Measurements from ENCODE around the gene IQGAP2.

IQGAP2 gene

DNA sequence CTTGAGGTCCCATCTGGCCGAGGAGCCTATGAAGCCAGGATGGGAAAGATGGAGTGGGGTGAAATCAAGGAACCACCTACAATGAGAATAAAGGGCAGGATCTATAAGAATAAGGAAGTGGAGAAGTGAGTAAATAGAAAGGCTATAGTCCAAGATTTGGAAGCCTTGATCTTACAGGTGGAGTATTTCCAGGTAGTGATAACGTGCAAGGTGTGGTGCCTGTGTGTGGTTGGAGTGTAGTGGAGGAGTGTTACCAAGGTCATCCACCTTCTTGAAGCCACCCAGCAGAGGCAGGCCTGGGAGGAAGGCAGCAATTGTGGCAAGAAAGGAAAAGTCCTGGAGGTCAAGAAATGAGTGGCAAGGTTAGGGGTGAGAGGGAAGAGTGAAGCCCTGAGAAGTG is 72.9 kb downstream of the IQGAP2 start:
- DNase-seq (ENCODE audit: low spot score) = no peak

- no peak for DNase-seq (ENCODE audit: low spot score)
Measured at GRCh38 chr5:76476474-76477038, 73.5 kb downstream of the IQGAP2 start.

DNA sequence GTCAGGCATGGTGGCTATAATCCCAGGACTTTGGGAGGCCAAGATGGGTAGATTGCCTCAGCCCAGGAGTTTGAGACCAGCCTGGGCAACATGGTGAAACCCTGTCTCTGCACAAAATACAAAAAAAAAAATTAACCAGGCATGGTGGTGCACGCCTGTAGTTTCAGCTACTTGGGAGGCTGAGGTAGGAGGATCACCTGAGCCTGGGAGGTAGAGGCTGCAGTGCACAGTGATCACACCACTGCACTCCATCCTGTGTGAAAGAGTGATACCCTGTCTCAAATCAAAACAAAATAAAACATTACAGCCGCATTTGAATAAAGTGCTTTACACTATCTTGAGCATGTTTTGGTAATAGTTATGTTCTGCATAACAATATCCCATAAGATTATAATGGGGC is 74.0 kb downstream of the IQGAP2 start:
- DNase-seq (ENCODE audit: low spot score) = no peak

DNA sequence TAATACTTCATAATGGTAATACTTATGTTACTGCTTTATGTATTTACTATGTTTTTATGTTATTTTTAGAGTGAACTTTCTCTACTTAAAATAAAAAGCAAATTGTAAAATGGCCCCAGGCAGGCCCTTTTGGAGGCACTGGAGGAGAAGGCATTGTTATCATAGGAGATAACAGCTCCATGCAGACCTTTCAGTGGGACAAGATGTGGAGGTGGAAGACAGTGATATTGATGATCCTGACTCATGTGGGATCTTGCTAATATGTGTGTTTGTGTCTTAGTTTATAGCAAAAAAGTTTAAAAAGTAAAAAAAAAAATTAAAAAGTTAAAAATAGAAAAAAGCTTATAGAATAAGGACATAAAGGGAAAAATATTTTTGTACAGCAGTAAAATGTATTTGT is 74.5 kb downstream of the IQGAP2 start:
- DNase-seq (ENCODE audit: low spot score) = no peak

DNA sequence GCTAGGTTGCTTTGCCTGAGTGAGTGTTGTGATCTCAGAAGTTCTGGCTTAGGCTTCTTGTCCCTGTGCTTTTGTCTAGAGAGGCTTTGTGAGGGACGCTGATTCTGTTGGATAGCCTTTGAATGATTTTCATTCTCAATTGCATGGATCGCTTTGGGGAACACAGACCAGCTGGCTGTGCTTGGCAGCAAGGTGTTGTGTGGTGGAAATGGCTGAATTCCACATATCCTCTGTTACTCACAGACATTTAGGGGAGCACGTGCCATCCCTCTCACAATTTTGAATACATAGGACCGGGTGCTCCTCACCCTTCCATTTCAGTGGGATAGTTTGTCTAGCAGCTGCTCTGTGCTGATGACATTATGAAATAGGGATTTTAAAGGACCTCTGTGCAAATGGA is 76.2 kb downstream of the IQGAP2 start:
- no peak for DNase-seq (ENCODE audit: low spot score)

GRCh38 chr5:76479973-76480667 is 77.0 kb downstream of the IQGAP2 start:
- no peak for DNase-seq (ENCODE audit: low spot score)

DNA sequence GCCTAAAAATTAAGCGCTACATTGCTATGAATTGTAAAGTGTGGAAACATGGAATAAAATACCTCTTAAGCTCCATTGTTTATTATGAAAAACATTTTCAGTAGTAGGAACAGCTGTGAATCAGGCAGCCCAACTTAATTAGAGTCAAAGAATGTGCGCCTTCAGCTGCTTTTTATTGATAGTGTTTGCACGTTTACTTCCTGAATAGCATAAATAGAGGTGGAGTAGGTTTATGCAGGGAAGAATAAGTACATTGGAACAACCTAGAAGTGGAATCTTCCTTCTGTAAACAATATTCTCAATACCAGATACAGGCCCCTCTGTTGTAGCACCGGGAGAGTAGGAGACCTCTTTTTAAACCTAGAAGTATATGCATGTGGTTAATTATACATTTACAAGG is 79.9 kb downstream of the IQGAP2 start:
- no peak for DNase-seq (ENCODE audit: low spot score)

DNA sequence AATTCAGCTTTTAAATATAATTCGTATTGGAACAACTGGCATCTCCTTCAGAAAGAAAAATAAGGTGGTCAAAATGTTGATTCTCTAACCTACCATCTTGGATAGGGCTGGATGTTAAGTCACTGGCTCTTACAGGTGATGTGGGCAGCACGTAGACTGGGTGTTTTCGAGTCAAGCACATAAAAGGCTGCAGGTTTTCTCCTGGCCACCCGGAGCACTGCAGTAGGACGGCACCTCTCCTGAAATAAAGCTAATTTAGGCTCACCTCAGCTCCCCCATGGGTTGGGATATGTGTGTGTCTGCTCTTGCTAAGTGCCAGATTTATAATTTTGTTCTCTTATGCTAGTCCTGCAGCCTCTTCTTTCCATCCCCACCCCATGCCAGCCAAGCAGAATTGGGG is 80.3 kb downstream of the IQGAP2 start:
- no peak for DNase-seq (ENCODE audit: low spot score)

GRCh38 chr5:76483881-76484280 is 80.8 kb downstream of the IQGAP2 start:
- no peak for DNase-seq (ENCODE audit: low spot score)

DNA sequence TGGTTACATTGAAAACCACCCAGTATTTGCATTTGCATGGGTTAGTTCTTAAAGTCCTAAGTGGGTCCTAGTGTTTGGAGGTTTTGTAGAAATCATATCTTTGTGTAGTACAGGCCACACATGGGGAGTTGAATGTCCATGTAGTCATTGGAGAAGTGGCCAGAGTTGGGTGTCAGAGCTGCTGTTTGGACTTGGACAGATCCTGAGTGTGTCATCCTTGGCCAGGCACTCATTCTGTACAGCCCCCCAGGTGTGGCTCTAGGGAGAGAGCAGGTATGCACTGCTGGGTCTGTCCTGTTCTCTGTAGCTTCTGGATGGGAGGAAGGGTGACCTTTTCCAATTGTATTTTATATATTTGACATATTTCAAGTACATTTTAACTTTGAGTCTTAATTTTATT is 82.4 kb downstream of the IQGAP2 start:
- DNase-seq (ENCODE audit: low spot score) = no peak

DNA sequence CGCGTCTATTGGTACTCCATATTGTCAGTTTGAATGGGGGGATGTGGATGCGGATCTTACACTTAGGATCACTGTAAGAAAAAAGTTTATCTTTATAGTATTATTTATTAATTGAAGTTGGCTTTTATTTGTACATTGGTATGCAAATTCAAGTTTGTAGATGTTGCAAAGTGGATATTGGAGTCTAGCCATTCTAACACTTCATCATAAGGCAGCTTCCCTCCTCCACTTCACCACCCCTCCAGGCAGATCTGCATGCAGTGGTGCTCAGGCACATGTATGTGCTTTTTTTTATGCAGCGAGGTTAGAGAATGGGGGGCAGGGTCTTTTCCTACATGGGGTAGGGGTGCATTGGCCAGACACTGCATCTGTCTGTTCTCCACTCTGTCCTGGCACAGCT is 84.3 kb downstream of the IQGAP2 start:
- DNase-seq (ENCODE audit: low spot score) = no peak

DNA sequence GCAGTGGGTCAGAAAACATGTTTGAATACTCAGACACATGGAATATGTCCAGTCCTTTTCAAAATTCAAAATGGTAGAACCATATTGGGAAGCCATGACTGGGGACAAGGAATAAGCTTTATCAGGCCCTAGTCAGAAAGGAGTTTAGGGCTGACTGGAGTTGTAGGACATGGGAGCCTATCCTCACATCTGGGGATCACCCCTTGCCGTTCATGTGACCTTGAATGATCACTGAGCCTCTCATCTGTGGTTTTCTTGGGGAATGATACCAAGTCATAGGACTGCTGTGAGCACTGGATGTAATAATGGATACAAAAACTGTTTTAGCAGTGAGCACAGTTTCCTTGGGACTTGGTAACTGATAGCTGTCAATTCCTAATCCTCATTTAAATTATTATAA is 84.7 kb downstream of the IQGAP2 start:
- no peak for DNase-seq (ENCODE audit: low spot score)

DNA sequence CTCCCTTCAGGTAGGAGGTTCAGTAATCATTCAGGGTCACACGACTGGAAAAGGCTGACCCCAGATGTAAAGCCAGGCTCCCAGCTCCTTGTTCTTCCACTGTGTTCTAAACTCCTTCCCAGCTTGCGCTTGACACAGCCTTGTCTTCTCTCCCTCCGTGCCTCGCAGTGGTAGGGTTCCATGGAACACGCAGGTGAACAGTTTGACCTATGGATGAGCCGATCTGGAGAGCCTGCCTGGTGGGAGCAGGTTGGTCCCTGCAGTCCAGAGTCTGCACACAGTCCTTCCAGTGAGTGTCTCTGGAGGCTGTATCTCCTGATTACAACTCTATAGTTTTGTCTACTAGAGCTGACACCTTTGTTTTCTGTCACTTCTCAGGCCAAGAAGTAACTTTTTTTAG is 85.9 kb downstream of the IQGAP2 start:
- DNase-seq (ENCODE audit: low spot score) = no peak

GRCh38 chr5:76489877-76490688 is 87.0 kb downstream of the IQGAP2 start:
- no peak for DNase-seq (ENCODE audit: low spot score)

- no peak for DNase-seq (ENCODE audit: low spot score)
Measured at GRCh38 chr5:76490960-76491359, 87.9 kb downstream of the IQGAP2 start.

DNA sequence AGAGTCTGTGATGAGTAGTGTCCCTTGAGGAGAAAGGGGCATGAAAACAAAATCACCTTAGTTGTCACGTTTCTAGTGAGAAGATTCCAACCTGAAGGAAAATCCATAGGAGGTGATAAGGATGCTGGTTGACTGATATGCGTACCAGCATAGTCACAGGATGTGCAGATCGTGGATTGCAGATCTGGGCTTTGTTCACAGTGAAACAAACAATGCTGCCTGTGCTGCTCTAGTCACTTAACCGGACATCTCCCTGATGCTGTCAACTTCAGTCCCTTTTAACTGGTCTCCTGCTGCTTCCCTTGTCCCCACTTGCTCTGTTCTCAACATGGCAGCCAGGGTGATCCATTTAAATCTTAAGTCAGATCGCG is 89.7 kb downstream of the IQGAP2 start:
- DNase-seq (ENCODE audit: low spot score) = no peak

DNA sequence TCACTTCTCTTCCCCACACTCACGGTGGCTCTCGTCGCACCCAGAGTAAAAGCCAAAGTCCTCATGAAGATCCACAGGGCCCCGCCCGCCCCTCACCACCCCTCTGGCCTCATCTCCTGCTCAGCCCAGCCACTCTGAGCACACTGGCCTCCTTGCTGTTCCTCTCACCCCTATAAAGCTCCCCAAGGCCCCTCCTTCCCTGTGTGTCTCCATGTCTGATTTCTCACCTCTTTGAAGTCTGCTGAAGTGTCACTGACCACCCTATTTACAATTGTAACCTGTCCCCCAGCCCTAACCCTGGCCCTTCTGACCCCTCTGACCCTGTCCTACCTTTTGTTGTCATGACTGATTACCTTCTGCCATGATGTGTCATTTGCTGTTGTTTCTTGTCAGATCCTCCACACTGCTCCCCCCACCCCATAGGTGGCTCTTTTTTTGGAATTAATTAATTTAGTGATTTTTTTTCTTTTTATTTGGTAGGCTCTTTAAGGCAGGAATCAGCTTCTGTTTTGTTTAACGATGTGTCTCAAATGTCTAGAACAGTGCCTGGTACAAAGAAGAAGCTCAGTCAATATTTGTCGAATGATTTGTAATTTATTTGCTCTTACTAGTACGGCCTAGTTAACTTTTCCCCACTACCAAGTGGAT is 90.2 kb downstream of the IQGAP2 start:
- no peak for DNase-seq (ENCODE audit: low spot score)

DNA sequence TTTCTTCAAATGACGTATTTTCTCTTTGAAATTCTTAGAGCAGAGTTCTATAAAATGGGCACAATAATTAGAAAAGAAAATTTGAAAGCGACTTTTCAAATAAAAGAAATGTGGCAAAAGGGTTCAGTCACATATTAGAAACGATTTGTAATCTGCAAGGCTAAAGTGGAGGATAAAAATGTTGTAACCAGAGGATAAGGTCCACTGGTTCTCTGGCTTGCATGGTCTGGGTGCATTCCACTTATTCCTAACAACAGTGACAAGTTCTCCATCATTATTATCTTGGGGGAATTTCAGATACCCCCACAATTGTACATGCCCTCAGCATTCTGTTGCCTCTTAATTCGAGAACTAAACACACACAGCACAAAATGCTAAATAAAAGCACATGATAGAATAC is 91.1 kb downstream of the IQGAP2 start:
- DNase-seq (ENCODE audit: low spot score) = no peak

GRCh38 chr5:76495870-76496269 is 92.8 kb downstream of the IQGAP2 start:
- no peak for DNase-seq (ENCODE audit: low spot score)

GRCh38 chr5:76497065-76497460 is 94.0 kb downstream of the IQGAP2 start:
- no peak for DNase-seq (ENCODE audit: low spot score)

- DNase-seq (ENCODE audit: low spot score) = no peak
Measured at GRCh38 chr5:76497986-76498717, 95.1 kb downstream of the IQGAP2 start.

Data from SK-N-DZ (cell line).